Measurements from ENCODE around the gene TMEM101. TPM values are rescaled to one million over a fixed set of nuclear protein-coding genes. Genes with fewer than 3 reads are reported as not detected.

TMEM101 gene
- total and polyA plus RNA-seq, 2 of the 8 experiments (the other 6 are each of a cell fraction or from before 2014, with no cell fraction given): 16.1 to 44.7 TPM

- ChIA-PET CTCF (ENCODE audit: partially characterized antibody) (interaction anchor here (0.5 to 13.3 kb wide), 7 partner anchors 10 to 81 kb away, joined by 3 to 108 read pairs (median 4); no protein-coding TSS in a partner anchor), POLR2A (ENCODE audit: partially characterized antibody) (interaction anchor here (1.0 to 1.7 kb wide), 5 partner anchors 10 to 86 kb away, joined by 3 to 6 read pairs (median 3); no protein-coding TSS in a partner anchor)
- no peak overlapping the region for H4K5ac ChIP-seq (ENCODE audit: insufficient read length, low read depth, low read length)
- no peak overlapping the region for H2BK12ac ChIP-seq (ENCODE audit: low read depth, low read length)
- H3K27ac ChIP-seq (ENCODE audit: low read depth, low read length): no peak overlapping the region
- H2BK5ac ChIP-seq (ENCODE audit: low read depth, low read length): no peak overlapping the region
- H3K23ac ChIP-seq (ENCODE audit: insufficient read length): no peak overlapping the region
- no peak overlapping the region for H3K56ac ChIP-seq (replicated peaks; ENCODE audit: insufficient read length, low read depth, low read length)
- H3K79me1 ChIP-seq (ENCODE audit: low read depth, low read length): no peaks in the 10 kb centered on the region
- no peak overlapping the region for H2AFZ ChIP-seq (ENCODE audit: low read length)
- H3K9me3 ChIP-seq (ENCODE audit: insufficient read depth in 2 of 2, low read depth in 1 of 2, low read length in 1 of 2): no peaks in the 10 kb centered on the region
- no peak overlapping the region for H3K18ac ChIP-seq (ENCODE audit: extremely low read depth, low read length)
- H3K4me2 ChIP-seq (ENCODE audit: insufficient read depth in 1 of 2, low read depth in 2 of 2, low read length in 2 of 2): no peak overlapping the region
- no peaks in the 10 kb centered on the region; a peak in 3 of 8 replicates for H3K36me3 ChIP-seq (ENCODE audit: control insufficient read depth in 2 of 4, insufficient read depth in 4 of 4, low read length in 3 of 4)
- TF ChIP-seq POLR2A (IDR thresholded peaks at IDR 0.05; ENCODE audit: control extremely low read depth in 1 of 2, low read depth in 2 of 2, low read length in 2 of 2) (no peak), KDM1A (IDR thresholded peaks at IDR 0.05; ENCODE audit: borderline replicate concordance, low read length) (no peak), YY1 (IDR thresholded peaks at IDR 0.05; ENCODE audit: low read depth, low read length) (no peak), BRCA1 (IDR thresholded peaks at IDR 0.05; ENCODE audit: low read depth, low read length) (no peak), TAF1 (IDR thresholded peaks at IDR 0.05; ENCODE audit: low read depth, low read length) (no peak), RNF2 (IDR thresholded peaks at IDR 0.05; ENCODE audit: borderline replicate concordance, low read depth, low read length, missing control alignments, poor library complexity, severe bottlenecking) (no peak), CBX8 (IDR thresholded peaks at IDR 0.05; ENCODE audit: borderline replicate concordance, low read depth, low read length) (no peak), BCL11A (IDR thresholded peaks at IDR 0.05; ENCODE audit: low read depth in 2 of 2, low read length in 2 of 2) (no peak), ZNF274 (IDR thresholded peaks at IDR 0.05; ENCODE audit: borderline replicate concordance, extremely low read depth, low read length) (no peak)
- WGBS, 2 experiments (ENCODE audit: extremely low coverage in 1 of 2, insufficient coverage in 1 of 2, insufficient read length in 1 of 2, insufficient replicate concordance in 2 of 2, low coverage in 1 of 2, low lambda C conversion rate in 2 of 2, missing lambda C conversion rate in 1 of 2): 94% methylated on average over 2 of the region's 2 CpGs; no CpG with 5 or more reads in 1 of the 2 experiments
- H3K23me2 ChIP-seq (ENCODE audit: low read depth, low read length): no peaks in the 10 kb centered on the region
- no peaks in the 10 kb centered on the region for H3K4me1 ChIP-seq (replicated peaks in 1 of 4; ENCODE audit: control insufficient read depth in 3 of 4, insufficient read depth in 4 of 4, low read length in 3 of 4)
- no peak overlapping the region for H4K8ac ChIP-seq (ENCODE audit: extremely low read depth, insufficient read depth, low read length)
- no peak overlapping the region for H2BK20ac ChIP-seq (ENCODE audit: low read length)
- DNase-seq (ENCODE audit: low read depth in 1 of 2, low spot score in 2 of 2) (no peak), FAIRE-seq (no peak)
- H3K4ac ChIP-seq (replicated peaks; ENCODE audit: insufficient read length, low read depth, low read length): no peak overlapping the region
- no peak overlapping the region for H3K4me3 ChIP-seq (ENCODE audit: extremely low read depth in 1 of 4, insufficient read depth in 2 of 4, low read depth in 3 of 4, low read length in 4 of 4)
- H3K14ac ChIP-seq (ENCODE audit: insufficient read length): no peak overlapping the region
- H3K9ac ChIP-seq (replicated peaks in 1 of 4; ENCODE audit: extremely low read depth in 1 of 4, low read depth in 3 of 4, low read length in 3 of 4): no peak overlapping the region
- H2BK120ac ChIP-seq (replicated peaks; ENCODE audit: low read depth, low read length): no peak overlapping the region
- H3K79me2 ChIP-seq (ENCODE audit: control insufficient read depth in 1 of 2, insufficient read depth in 2 of 2, low read length in 2 of 2): no peaks in the 10 kb centered on the region
- H2BK15ac ChIP-seq (ENCODE audit: low read length): no peak overlapping the region
- H3K27me3 ChIP-seq (replicated peaks in 1 of 4; ENCODE audit: control insufficient read depth in 3 of 4, extremely low read depth in 1 of 4, insufficient read depth in 3 of 4, low read length in 3 of 4): no peaks in the 10 kb centered on the region
- peaks cover 0 to 2% of the 10 kb centered on the region in 2 experiments for H4K20me1 ChIP-seq (replicated peaks in 1 of 2; ENCODE audit: control insufficient read depth in 1 of 2, insufficient read depth in 2 of 2, low read length in 2 of 2)
- H2AK5ac ChIP-seq (ENCODE audit: low read depth, low read length): no peak overlapping the region
- H4K91ac ChIP-seq (replicated peaks; ENCODE audit: insufficient read length, low read length): no peak overlapping the region
Measured at GRCh38 chr17:44022246-44022645, 7.5 kb upstream of the TMEM101 start.

Measured in H1 (cell line).